Measurements from ENCODE around the gene GLA. TPM values are rescaled to one million over a fixed set of nuclear protein-coding genes. Genes with fewer than 3 reads are reported as not detected.

GLA gene
- polyA plus RNA-seq, 2 donors = 16.7 to 19.8 TPM

- 90 to 91% methylated on average over 3 of the region's 3 CpGs for WGBS, 2 donors
- H3K4me1 ChIP-seq (ENCODE audit: control insufficient read depth in 2 of 2, insufficient read depth in 2 of 2, low read length in 1 of 2) = no peaks in the 10 kb centered on the region
- no peak overlapping the region for H3K4me3 ChIP-seq (ENCODE audit: low read depth in 1 of 2, low read length in 2 of 2)
Measured at GRCh38 chrX:101388604-101389003, 19.1 kb downstream of the GLA start.

GRCh38 chrX:101386542-101386885 lies 21.2 kb downstream of the GLA start:
- Histone ChIP-seq H3K27me3 (ENCODE audit: control insufficient read depth in 1 of 2, insufficient read depth in 2 of 2, low read length in 2 of 2) (no peaks in the 10 kb centered on the region), H3K27ac (ENCODE audit: low read depth in 2 of 2, low read length in 1 of 2) (no peak overlapping the region), H3K4me1 (ENCODE audit: control insufficient read depth in 2 of 2, insufficient read depth in 2 of 2, low read length in 1 of 2) (no peaks in the 10 kb centered on the region), H3K9me3 (ENCODE audit: control insufficient read depth in 2 of 2, insufficient read depth in 1 of 2, low read depth in 1 of 2, low read length in 1 of 2) (no peaks in the 10 kb centered on the region), H3K36me3 (ENCODE audit: control insufficient read depth in 2 of 2, insufficient read depth in 2 of 2, low read length in 1 of 2) (no peaks in the 10 kb centered on the region), H3K4me3 (ENCODE audit: low read depth in 1 of 2, low read length in 2 of 2) (no peak overlapping the region)
- WGBS, 2 donors = 67 to 68% methylated on average over 6 of the region's 6 CpGs

More at GRCh38 chrX:101388604-101389003, 19.1 kb downstream of the GLA start:
- H3K36me3 ChIP-seq (ENCODE audit: control insufficient read depth in 2 of 2, insufficient read depth in 2 of 2, low read length in 1 of 2) = no peaks in the 10 kb centered on the region
- H3K9me3 ChIP-seq (ENCODE audit: control insufficient read depth in 2 of 2, insufficient read depth in 1 of 2, low read depth in 1 of 2, low read length in 1 of 2) = no peaks in the 10 kb centered on the region
- no peak overlapping the region for H3K27ac ChIP-seq (ENCODE audit: low read depth in 2 of 2, low read length in 1 of 2)
- no peaks in the 10 kb centered on the region for H3K27me3 ChIP-seq (ENCODE audit: control insufficient read depth in 1 of 2, insufficient read depth in 2 of 2, low read length in 2 of 2)

GRCh38 chrX:101385795-101386541 lies 21.8 kb downstream of the GLA start, which contains the start of gene BTK:
Gene BTK (minus strand): TSS chrX:101386191. CDS start chrX:101375284, 10,907 bp downstream.
- Histone ChIP-seq H3K9me3 (ENCODE audit: control insufficient read depth in 2 of 2, insufficient read depth in 1 of 2, low read depth in 1 of 2, low read length in 1 of 2) (no peaks in the 10 kb centered on the region), H3K4me1 (ENCODE audit: control insufficient read depth in 2 of 2, insufficient read depth in 2 of 2, low read length in 1 of 2) (no peaks in the 10 kb centered on the region), H3K27me3 (ENCODE audit: control insufficient read depth in 1 of 2, insufficient read depth in 2 of 2, low read length in 2 of 2) (no peaks in the 10 kb centered on the region), H3K4me3 (ENCODE audit: low read depth in 1 of 2, low read length in 2 of 2) (no peak within 1 kb of the TSS), H3K36me3 (ENCODE audit: control insufficient read depth in 2 of 2, insufficient read depth in 2 of 2, low read length in 1 of 2) (no peaks in the 10 kb centered on the region), H3K27ac (ENCODE audit: low read depth in 2 of 2, low read length in 1 of 2) (no peak within 1 kb of the TSS)
- WGBS, 2 donors = 75 to 77% methylated on average over 9 of the region's 9 CpGs

- WGBS, 2 donors = 66 to 83% methylated on average over 7 of the region's 7 CpGs
- Histone ChIP-seq H3K9me3 (ENCODE audit: control insufficient read depth in 2 of 2, insufficient read depth in 1 of 2, low read depth in 1 of 2, low read length in 1 of 2) (no peaks in the 10 kb centered on the region), H3K4me1 (ENCODE audit: control insufficient read depth in 2 of 2, insufficient read depth in 2 of 2, low read length in 1 of 2) (no peaks in the 10 kb centered on the region), H3K27me3 (ENCODE audit: control insufficient read depth in 1 of 2, insufficient read depth in 2 of 2, low read length in 2 of 2) (no peaks in the 10 kb centered on the region), H3K27ac (ENCODE audit: low read depth in 2 of 2, low read length in 1 of 2) (no peak overlapping the region), H3K36me3 (ENCODE audit: control insufficient read depth in 2 of 2, insufficient read depth in 2 of 2, low read length in 1 of 2) (no peaks in the 10 kb centered on the region), H3K4me3 (ENCODE audit: low read depth in 1 of 2, low read length in 2 of 2) (no peak overlapping the region)
Measured at GRCh38 chrX:101385026-101385684, 22.6 kb downstream of the GLA start.

- no peaks in the 10 kb centered on the region for H3K36me3 ChIP-seq (ENCODE audit: control insufficient read depth in 2 of 2, insufficient read depth in 2 of 2, low read length in 1 of 2)
- whole genome bisulfite sequencing, 2 donors = 54 to 74% methylated on average over 4 of the region's 4 CpGs
Measured at GRCh38 chrX:101383679-101384205, 24.0 kb downstream of the GLA start.

GRCh38 chrX:101377547-101377946 lies 30.2 kb downstream of the GLA start:
- no peaks in the 10 kb centered on the region for H3K9me3 ChIP-seq (ENCODE audit: control insufficient read depth in 2 of 2, insufficient read depth in 1 of 2, low read depth in 1 of 2, low read length in 1 of 2)
- no peaks in the 10 kb centered on the region for H3K4me1 ChIP-seq (ENCODE audit: control insufficient read depth in 2 of 2, insufficient read depth in 2 of 2, low read length in 1 of 2)
- H3K36me3 ChIP-seq (ENCODE audit: control insufficient read depth in 2 of 2, insufficient read depth in 2 of 2, low read length in 1 of 2) = no peaks in the 10 kb centered on the region
- WGBS, 2 donors = 64% methylated on average over 1 of the region's 1 CpG
- H3K27me3 ChIP-seq (ENCODE audit: control insufficient read depth in 1 of 2, insufficient read depth in 2 of 2, low read length in 2 of 2) = peaks cover 0 to 3% of the 10 kb centered on the region in 2 donors
- no peak overlapping the region for H3K27ac ChIP-seq (ENCODE audit: low read depth in 2 of 2, low read length in 1 of 2)
- H3K4me3 ChIP-seq (ENCODE audit: low read depth in 1 of 2, low read length in 2 of 2) = no peak overlapping the region

More at GRCh38 chrX:101383679-101384205, 24.0 kb downstream of the GLA start:
- no peaks in the 10 kb centered on the region for H3K9me3 ChIP-seq (ENCODE audit: control insufficient read depth in 2 of 2, insufficient read depth in 1 of 2, low read depth in 1 of 2, low read length in 1 of 2)
- no peaks in the 10 kb centered on the region for H3K27me3 ChIP-seq (ENCODE audit: control insufficient read depth in 1 of 2, insufficient read depth in 2 of 2, low read length in 2 of 2)
- no peak overlapping the region for H3K27ac ChIP-seq (ENCODE audit: low read depth in 2 of 2, low read length in 1 of 2)
- H3K4me3 ChIP-seq (ENCODE audit: low read depth in 1 of 2, low read length in 2 of 2) = no peak overlapping the region
- no peaks in the 10 kb centered on the region for H3K4me1 ChIP-seq (ENCODE audit: control insufficient read depth in 2 of 2, insufficient read depth in 2 of 2, low read length in 1 of 2)

- Histone ChIP-seq H3K27ac (ENCODE audit: low read depth in 2 of 2, low read length in 1 of 2) (no peak overlapping the region), H3K27me3 (ENCODE audit: control insufficient read depth in 1 of 2, insufficient read depth in 2 of 2, low read length in 2 of 2) (peaks cover 0 to 3% of the 10 kb centered on the region in 2 donors), H3K4me3 (ENCODE audit: low read depth in 1 of 2, low read length in 2 of 2) (no peak overlapping the region), H3K36me3 (ENCODE audit: control insufficient read depth in 2 of 2, insufficient read depth in 2 of 2, low read length in 1 of 2) (no peaks in the 10 kb centered on the region), H3K4me1 (ENCODE audit: control insufficient read depth in 2 of 2, insufficient read depth in 2 of 2, low read length in 1 of 2) (no peaks in the 10 kb centered on the region), H3K9me3 (ENCODE audit: control insufficient read depth in 2 of 2, insufficient read depth in 1 of 2, low read depth in 1 of 2, low read length in 1 of 2) (no peaks in the 10 kb centered on the region)
- WGBS, 2 donors = 62 to 63% methylated on average over 3 of the region's 3 CpGs
Measured at GRCh38 chrX:101370888-101371504, 36.7 kb downstream of the GLA start.

- H3K27ac ChIP-seq (ENCODE audit: low read depth in 2 of 2, low read length in 1 of 2) = no peak overlapping the region
- peaks cover 0 to 3% of the 10 kb centered on the region in 2 donors for H3K27me3 ChIP-seq (ENCODE audit: control insufficient read depth in 1 of 2, insufficient read depth in 2 of 2, low read length in 2 of 2)
- H3K4me3 ChIP-seq (ENCODE audit: low read depth in 1 of 2, low read length in 2 of 2) = no peak overlapping the region
- no peaks in the 10 kb centered on the region for H3K9me3 ChIP-seq (ENCODE audit: control insufficient read depth in 2 of 2, insufficient read depth in 1 of 2, low read depth in 1 of 2, low read length in 1 of 2)
- no peaks in the 10 kb centered on the region for H3K36me3 ChIP-seq (ENCODE audit: control insufficient read depth in 2 of 2, insufficient read depth in 2 of 2, low read length in 1 of 2)
- 61 to 78% methylated on average over 6 of the region's 6 CpGs for WGBS, 2 donors
- no peaks in the 10 kb centered on the region for H3K4me1 ChIP-seq (ENCODE audit: control insufficient read depth in 2 of 2, insufficient read depth in 2 of 2, low read length in 1 of 2)
Measured at GRCh38 chrX:101369687-101370086, 38.0 kb downstream of the GLA start.

- Histone ChIP-seq H3K4me1 (ENCODE audit: control insufficient read depth in 2 of 2, insufficient read depth in 2 of 2, low read length in 1 of 2) (no peaks in the 10 kb centered on the region), H3K36me3 (ENCODE audit: control insufficient read depth in 2 of 2, insufficient read depth in 2 of 2, low read length in 1 of 2) (no peaks in the 10 kb centered on the region), H3K27me3 (ENCODE audit: control insufficient read depth in 1 of 2, insufficient read depth in 2 of 2, low read length in 2 of 2) (peaks cover 0 to 3% of the 10 kb centered on the region in 2 donors), H3K4me3 (ENCODE audit: low read depth in 1 of 2, low read length in 2 of 2) (no peak overlapping the region), H3K27ac (ENCODE audit: low read depth in 2 of 2, low read length in 1 of 2) (no peak overlapping the region), H3K9me3 (ENCODE audit: control insufficient read depth in 2 of 2, insufficient read depth in 1 of 2, low read depth in 1 of 2, low read length in 1 of 2) (no peaks in the 10 kb centered on the region)
Measured at GRCh38 chrX:101368800-101369199, 38.9 kb downstream of the GLA start.
